NCI-H748 (cell line): Measurements from ENCODE around the gene CPE.
A peak's percentile ranks its signal among the peaks of the same experiment; 100 is the strongest.
"Not testable (repeated sequence)": the region's sequence is repeated elsewhere in the genome, so short reads cannot be mapped to it uniquely, and the experiment has no call there.

Experiments
- DNase-seq: peaks from one replicate; lab custom pipeline; 2025; ENCODE audit not compliant: unreplicated experiment; lab: John Stamatoyannopoulos, UW

The CPE gene

GRCh38 chr4:165403048-165403447 is 24.2 kb downstream of the CPE start:
- peak; percentile 8 for DNase-seq

GRCh38 chr4:165403637-165404036 is 24.8 kb downstream of the CPE start:
- peak; percentile 15 for DNase-seq

- DNase-seq: no peak
Measured at GRCh38 chr4:165404080-165404479, 25.3 kb downstream of the CPE start.

- DNase-seq: no peak
Measured at GRCh38 chr4:165404696-165405095, 25.9 kb downstream of the CPE start.

- DNase-seq: no peak
Measured at GRCh38 chr4:165410214-165410613, 31.4 kb downstream of the CPE start.

GRCh38 chr4:165415910-165416309 is 37.1 kb downstream of the CPE start:
- no peak for DNase-seq

GRCh38 chr4:165418073-165418472 is 39.3 kb downstream of the CPE start:
- DNase-seq: no peak

GRCh38 chr4:165425629-165426028 is 46.8 kb downstream of the CPE start:
- DNase-seq: peak; percentile 3

GRCh38 chr4:165426331-165426730 is 47.5 kb downstream of the CPE start:
- no peak for DNase-seq

- no peak for DNase-seq
Measured at GRCh38 chr4:165426823-165427222, 48.0 kb downstream of the CPE start.

GRCh38 chr4:165428957-165429356 is 50.1 kb downstream of the CPE start:
- DNase-seq: no peak

- DNase-seq: peak; percentile 56
Measured at GRCh38 chr4:165433529-165433928, 54.7 kb downstream of the CPE start.

GRCh38 chr4:165437691-165438090 is 58.9 kb downstream of the CPE start:
- DNase-seq: no peak

- DNase-seq: no peak
Measured at GRCh38 chr4:165439344-165439743, 60.5 kb downstream of the CPE start.

- no peak for DNase-seq
Measured at GRCh38 chr4:165439981-165440380, 61.2 kb downstream of the CPE start.

- no peak for DNase-seq
Measured at GRCh38 chr4:165440415-165441158, 61.8 kb downstream of the CPE start.

- DNase-seq: no peak
Measured at GRCh38 chr4:165443276-165443675, 64.5 kb downstream of the CPE start.

- DNase-seq: no peak
Measured at GRCh38 chr4:165448700-165449099, 69.9 kb downstream of the CPE start.

- DNase-seq: no peak
Measured at GRCh38 chr4:165449333-165449732, 70.5 kb downstream of the CPE start.

GRCh38 chr4:165450871-165451270 is 72.1 kb downstream of the CPE start:
- DNase-seq: no peak

- not testable (repeated sequence) for DNase-seq
Measured at GRCh38 chr4:165453140-165453539, 74.3 kb downstream of the CPE start.

- peak; percentile 3 for DNase-seq
Measured at GRCh38 chr4:165454426-165454825, 75.6 kb downstream of the CPE start.

- DNase-seq: peak; percentile 6
Measured at GRCh38 chr4:165457793-165458192, 79.0 kb downstream of the CPE start.
